Measurements from ENCODE around the gene SERPINA5.
"Not testable (repeated sequence)": the region's sequence is repeated elsewhere in the genome, so short reads cannot be mapped to it uniquely, and the experiment has no call there.

The SERPINA5 gene

DNA sequence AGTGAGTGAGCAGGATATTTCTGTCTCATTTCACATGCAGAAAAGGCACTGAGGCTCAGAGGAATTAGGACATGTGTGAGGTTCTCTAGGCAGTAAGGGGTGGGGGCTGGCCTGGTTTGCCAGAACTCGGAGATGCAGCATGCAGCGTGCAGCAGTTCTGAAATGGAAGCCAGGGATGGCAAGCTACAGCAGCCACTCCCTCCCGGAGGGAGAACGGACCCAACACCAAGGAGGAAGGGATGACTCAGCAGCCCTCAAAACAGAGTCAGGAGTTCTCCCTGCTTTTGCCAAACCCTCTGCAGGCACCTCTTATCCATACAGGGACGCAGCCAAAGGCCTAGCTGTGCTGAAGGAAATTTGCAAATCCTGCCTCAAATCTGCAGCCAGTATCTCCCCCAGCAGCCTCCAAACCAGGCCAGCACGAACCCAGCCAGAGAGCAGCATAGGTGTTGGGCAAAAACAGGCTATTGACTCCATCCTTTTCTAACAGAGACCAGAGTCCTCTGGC, 20.7 kb downstream of the SERPINA5 start:
- in situ Hi-C loops (cut with HindIII; ENCODE audit: low pct_unique_long_range_greater_than_20kb, low sequenced_read_pairs): no loop called here
- peak in 1 of 2 experiments; percentile 42 for DNase-seq (ENCODE audit: low read depth in 1 of 2, low spot score in 1 of 2)

DNA sequence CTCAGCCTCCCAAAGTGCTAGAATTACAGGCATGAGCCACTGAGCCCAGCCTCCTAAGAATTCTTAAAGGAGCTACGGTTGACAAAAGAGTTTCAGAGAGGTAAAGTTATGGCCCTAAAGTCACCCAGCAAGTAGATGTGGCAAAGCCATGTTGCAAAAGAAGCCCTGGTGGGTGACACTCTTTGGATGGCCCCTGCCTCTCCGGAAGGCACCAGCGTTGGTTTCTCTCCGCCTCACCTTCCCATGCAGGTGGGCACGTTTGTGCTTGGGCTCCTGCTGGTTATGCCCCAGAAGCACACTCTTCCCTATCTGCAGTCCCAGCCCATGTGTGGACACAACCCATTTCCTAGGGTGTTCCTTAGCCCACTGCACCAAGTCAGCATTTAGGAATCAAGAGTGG, 21.5 kb downstream of the SERPINA5 start:
- DNase-seq (ENCODE audit: low read depth in 1 of 2, low spot score in 1 of 2): no peak
- in situ Hi-C loops (cut with HindIII; ENCODE audit: low pct_unique_long_range_greater_than_20kb, low sequenced_read_pairs): no loop called here

More for the DNA sequence above, 20.7 kb downstream of the SERPINA5 start:
- TF ChIP-seq JUND (IDR thresholded peaks at IDR 0.05; ENCODE audit: low read depth): no peak

GRCh38 chr14:94605361-94605760, 24.1 kb downstream of the SERPINA5 start:
- DNase-seq (ENCODE audit: low read depth in 1 of 2, low spot score in 1 of 2): no peak
- in situ Hi-C loops (cut with HindIII; ENCODE audit: low pct_unique_long_range_greater_than_20kb, low sequenced_read_pairs): no loop called here

More for the DNA sequence above, 21.5 kb downstream of the SERPINA5 start:
- no peak for TF ChIP-seq JUND (IDR thresholded peaks at IDR 0.05; ENCODE audit: low read depth)

DNA sequence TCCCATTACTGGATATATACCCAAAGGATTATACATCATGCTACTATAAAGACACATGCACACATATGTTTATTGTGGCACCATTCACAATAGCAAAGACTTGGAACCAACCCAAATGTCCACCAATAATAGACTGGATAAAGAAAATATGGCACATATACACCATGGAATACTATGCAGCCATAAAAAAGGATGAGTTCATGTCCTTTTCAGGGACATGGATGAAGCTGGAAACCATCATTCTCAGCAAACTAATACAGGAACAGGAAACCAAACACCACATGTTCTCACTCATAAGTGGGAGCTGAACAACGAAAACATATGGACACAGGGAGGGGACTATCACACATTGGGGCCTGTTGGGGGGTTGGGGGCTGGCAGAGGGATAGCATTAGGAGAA, 27.7 kb downstream of the SERPINA5 start:
- in situ Hi-C loops (cut with HindIII; ENCODE audit: low pct_unique_long_range_greater_than_20kb, low sequenced_read_pairs); DNase-seq (ENCODE audit: low read depth in 1 of 2, low spot score in 1 of 2): not testable (repeated sequence)

More at GRCh38 chr14:94605361-94605760, 24.1 kb downstream of the SERPINA5 start:
- TF ChIP-seq JUND (IDR thresholded peaks at IDR 0.05; ENCODE audit: low read depth): no peak

DNA sequence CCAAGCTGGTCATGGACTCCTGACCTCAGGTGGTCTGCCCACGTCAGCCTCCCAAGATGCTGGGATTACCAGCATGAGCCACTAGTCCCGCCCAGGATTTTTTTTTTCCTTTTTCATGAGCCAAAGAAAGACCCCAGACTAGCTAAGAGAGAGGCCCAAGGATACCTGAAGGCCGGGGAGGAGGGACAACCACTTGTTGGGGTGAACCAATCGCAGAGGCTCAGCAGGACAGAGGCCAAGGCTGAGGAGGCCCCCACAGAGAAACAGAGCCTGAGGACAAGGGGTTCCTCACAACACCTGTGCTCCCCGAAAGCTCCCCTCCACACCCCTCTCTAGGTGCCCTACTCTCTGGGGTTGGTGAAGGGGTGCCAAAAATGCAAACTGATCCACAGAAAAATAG, 30.0 kb downstream of the SERPINA5 start:
- TF ChIP-seq JUND (IDR thresholded peaks at IDR 0.05; ENCODE audit: low read depth): no peak
- in situ Hi-C loops (cut with HindIII; ENCODE audit: low pct_unique_long_range_greater_than_20kb, low sequenced_read_pairs): no loop called here
- no peak for DNase-seq (ENCODE audit: low read depth in 1 of 2, low spot score in 1 of 2)

GRCh38 chr14:94612174-94612573, 30.9 kb downstream of the SERPINA5 start, which contains the start of gene SERPINA3:
SERPINA3 (plus strand) TSS chr14:94612391; CDS start chr14:94614442, 2,051 bp downstream.
- no peak for TF ChIP-seq JUND (IDR thresholded peaks at IDR 0.05; ENCODE audit: low read depth)
- DNase-seq (ENCODE audit: low read depth in 1 of 2, low spot score in 1 of 2): peak in 1 of 2 experiments; percentile 32
- in situ Hi-C loops (cut with HindIII; ENCODE audit: low pct_unique_long_range_greater_than_20kb, low sequenced_read_pairs): no loop called here

DNA sequence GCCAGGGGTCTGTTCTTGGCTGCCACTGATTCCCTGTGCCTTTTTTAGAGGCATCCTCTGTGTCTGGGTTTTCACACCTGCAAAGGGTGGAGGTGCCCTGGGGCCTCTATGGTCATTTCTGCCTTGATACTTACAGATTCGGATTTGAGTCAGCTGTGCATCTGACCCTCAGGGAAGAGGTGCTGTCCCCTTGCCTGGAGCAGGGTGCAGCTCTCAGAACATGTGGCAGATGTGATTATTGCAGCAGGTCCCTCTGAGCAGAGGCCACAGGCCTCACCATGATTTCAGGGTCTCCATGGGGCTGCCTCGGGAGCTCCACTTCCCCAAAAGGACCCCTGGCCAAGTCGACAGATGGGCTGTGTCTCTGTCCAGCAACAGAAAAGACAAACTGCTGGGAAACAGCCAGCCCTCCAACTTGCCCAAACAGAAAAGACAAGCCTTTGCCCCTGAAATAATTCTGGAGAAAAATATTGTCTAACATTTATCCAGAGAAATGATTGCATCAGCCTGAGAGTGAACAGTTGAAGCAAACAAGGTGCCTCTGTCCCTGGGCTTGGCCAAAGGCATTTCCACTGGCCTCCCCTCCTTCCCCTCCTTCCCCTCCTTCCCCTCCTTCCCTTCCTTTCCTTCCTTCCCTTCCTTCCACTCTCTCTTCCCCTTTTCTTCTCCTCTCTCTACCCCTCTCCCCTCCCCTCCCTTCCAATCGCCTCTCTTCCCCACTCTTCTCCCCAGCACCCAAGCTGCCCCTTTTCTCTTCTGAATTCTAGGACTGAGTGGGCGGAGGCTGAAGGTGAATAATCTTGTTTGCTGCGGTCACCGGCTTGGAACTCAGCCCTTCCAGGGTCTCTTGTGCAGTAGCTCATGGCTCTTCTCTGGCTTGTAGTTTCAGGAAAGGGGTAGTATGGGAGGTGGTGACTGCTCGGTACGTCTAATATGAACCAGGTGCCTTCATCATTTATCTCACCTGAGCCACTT, 31.6 kb downstream of the SERPINA5 start:
- no peak for TF ChIP-seq JUND (IDR thresholded peaks at IDR 0.05; ENCODE audit: low read depth)
- in situ Hi-C loops (cut with HindIII; ENCODE audit: low pct_unique_long_range_greater_than_20kb, low sequenced_read_pairs): no loop called here
- DNase-seq (ENCODE audit: low read depth in 1 of 2, low spot score in 1 of 2): no peak

- DNase-seq (ENCODE audit: low read depth in 1 of 2, low spot score in 1 of 2): no peak
- TF ChIP-seq JUND (IDR thresholded peaks at IDR 0.05; ENCODE audit: low read depth): no peak
- in situ Hi-C loops (cut with HindIII; ENCODE audit: low pct_unique_long_range_greater_than_20kb, low sequenced_read_pairs): no loop called here
Measured at GRCh38 chr14:94613720-94614644, 32.8 kb downstream of the SERPINA5 start.

DNA sequence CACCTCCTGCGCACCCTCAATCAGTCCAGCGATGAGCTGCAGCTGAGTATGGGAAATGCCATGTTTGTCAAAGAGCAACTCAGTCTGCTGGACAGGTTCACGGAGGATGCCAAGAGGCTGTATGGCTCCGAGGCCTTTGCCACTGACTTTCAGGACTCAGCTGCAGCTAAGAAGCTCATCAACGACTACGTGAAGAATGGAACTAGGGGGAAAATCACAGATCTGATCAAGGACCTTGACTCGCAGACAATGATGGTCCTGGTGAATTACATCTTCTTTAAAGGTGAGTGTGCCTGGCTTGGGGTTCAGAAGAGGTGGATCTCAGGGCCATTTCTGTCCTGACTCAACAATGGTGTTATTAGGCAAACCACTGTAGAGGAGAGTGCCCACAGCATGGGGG, 33.6 kb downstream of the SERPINA5 start:
- in situ Hi-C loops (cut with HindIII; ENCODE audit: low pct_unique_long_range_greater_than_20kb, low sequenced_read_pairs): no loop called here
- DNase-seq (ENCODE audit: low read depth in 1 of 2, low spot score in 1 of 2): no peak
- TF ChIP-seq JUND (IDR thresholded peaks at IDR 0.05; ENCODE audit: low read depth): no peak

- no peak for TF ChIP-seq JUND (IDR thresholded peaks at IDR 0.05; ENCODE audit: low read depth)
- no peak for DNase-seq (ENCODE audit: low read depth in 1 of 2, low spot score in 1 of 2)
- in situ Hi-C loops (cut with HindIII; ENCODE audit: low pct_unique_long_range_greater_than_20kb, low sequenced_read_pairs): no loop called here
Measured at GRCh38 chr14:94615254-94615653, 34.0 kb downstream of the SERPINA5 start.

DNA sequence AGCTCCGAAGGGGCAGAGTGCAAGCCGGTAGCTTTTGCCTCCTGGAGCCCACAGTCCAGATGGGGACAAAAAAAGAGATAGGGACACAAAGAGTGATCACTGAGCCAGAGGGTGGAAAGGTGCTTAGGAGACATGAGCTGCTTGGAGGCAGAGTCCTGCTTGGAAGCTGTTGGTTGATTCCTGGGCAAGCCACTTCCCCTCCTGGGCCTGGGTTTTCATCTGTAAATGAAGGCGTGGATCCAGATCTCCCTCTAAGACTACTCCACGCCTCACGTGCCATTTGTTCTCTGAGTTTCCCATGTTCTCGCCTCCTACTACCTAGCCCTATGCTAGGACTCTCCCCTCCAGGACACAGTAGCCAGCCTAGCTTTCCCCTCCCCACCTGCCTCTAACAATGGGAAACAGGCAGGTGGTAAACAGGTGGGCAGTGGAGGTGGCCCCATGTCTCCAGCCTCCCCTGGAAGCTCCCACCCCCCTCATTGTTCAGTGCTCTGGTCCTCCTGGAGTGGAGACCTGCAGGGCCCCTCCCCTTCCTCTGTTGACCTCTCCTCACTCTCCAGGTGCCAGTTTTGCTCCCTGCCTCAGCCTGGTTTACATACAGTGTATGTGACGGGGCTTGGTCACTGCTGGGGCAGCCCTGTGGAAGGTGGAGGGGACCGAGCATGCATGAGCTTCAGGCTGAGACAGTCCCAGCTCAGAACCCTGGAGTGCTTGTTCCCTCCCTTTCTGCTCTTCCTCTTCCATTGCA, 34.8 kb downstream of the SERPINA5 start:
- in situ Hi-C loops (cut with HindIII; ENCODE audit: low pct_unique_long_range_greater_than_20kb, low sequenced_read_pairs): no loop called here
- TF ChIP-seq JUND (IDR thresholded peaks at IDR 0.05; ENCODE audit: low read depth): no peak
- DNase-seq (ENCODE audit: low read depth in 1 of 2, low spot score in 1 of 2): no peak
